KOPT-K1 (cell line): ENCODE results near the gene DLGAP1.

Source experiments
- H3K27ac ChIP-seq: fragments of 200-600 bp; sonication (generic); 2 replicates; pipeline ENCODE4 v1.5.1; 2016; ENCODE audit warnings: antibody characterized with exemption, mild to moderate bottlenecking, low read depth, low read length; ENCODE audit not compliant: poor library complexity, severe bottlenecking
- H3K36me3 ChIP-seq: fragments of 200-600 bp; sonication (generic); 2 replicates; pipeline ENCODE4 v1.5.1; 2017; ENCODE audit warnings: antibody characterized with exemption, mild to moderate bottlenecking, low read length, moderate library complexity; ENCODE audit not compliant: insufficient read depth
- H3K9me3 ChIP-seq: fragments of 200-600 bp; sonication (generic); 2 replicates; pipeline ENCODE4 v1.5.1; 2017; ENCODE audit warnings: antibody characterized with exemption, low read length, mild to moderate bottlenecking; ENCODE audit not compliant: insufficient read depth, poor library complexity, severe bottlenecking

DLGAP1 gene

DNA sequence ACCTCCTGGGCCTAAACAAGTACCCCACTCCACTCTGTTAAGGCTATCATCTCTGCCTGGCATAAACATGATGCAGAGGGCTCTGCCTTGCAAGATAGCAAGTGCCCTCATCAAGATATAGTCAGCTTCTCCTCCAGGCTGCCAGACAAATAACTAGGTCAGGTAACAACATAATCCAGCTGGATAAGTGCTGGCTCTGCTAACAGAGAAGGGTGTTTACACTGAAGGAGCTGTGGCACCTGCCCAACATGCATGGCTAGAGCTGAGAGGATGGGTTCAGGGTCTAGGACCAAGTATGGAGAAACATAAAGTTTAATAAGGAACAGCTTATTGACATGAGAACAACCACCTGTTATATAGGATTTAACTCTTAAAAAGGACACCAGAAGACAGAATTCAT lies 42.8 kb downstream of the DLGAP1 start:
- Histone ChIP-seq H3K27ac (no peak overlapping the region), H3K9me3 (no peaks in the 10 kb centered on the region), H3K36me3 (no peaks in the 10 kb centered on the region)

DNA sequence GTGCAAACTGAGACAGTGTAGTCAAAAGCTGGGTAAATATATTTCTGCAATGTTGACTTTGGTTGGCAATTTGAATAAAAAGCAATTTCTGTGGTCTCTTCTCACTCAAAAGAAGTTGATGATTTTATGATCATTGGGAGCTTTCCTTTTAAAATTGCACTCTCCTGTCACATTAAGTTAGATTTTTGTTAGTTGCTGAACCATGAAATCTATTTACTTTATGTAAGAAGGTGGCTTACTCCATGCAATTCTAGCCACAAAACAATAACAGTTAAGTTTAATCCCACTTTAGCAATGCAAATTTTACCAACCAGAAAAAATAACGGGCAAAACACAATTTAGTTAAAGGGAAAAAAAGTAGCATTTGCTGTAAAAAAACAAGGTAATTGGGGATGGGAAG lies 48.3 kb downstream of the DLGAP1 start:
- H3K36me3 ChIP-seq: no peaks in the 10 kb centered on the region
- H3K27ac ChIP-seq: no peak overlapping the region
- H3K9me3 ChIP-seq: no peaks in the 10 kb centered on the region

DNA sequence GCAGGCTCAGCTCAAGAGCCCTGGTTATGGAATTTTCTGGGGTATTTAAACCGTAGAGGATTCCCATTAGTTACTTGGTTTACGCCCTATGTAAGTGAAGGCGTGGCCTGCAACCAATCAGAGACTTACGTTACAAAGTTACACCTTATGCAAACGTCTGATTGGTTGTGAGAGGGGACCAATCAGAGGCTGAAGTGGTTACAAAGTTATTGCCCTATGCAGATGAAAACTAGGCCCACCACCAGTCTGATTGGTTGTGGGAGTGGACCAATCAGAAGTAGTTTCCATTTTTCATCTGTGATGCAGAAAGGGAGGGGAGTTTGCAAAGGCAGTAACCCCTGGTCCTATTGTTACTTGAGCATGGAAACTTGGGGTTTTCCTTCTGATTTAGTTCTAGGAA lies 49.1 kb downstream of the DLGAP1 start:
- Histone ChIP-seq H3K27ac (no peak overlapping the region), H3K36me3 (no peaks in the 10 kb centered on the region), H3K9me3 (no peaks in the 10 kb centered on the region)

DNA sequence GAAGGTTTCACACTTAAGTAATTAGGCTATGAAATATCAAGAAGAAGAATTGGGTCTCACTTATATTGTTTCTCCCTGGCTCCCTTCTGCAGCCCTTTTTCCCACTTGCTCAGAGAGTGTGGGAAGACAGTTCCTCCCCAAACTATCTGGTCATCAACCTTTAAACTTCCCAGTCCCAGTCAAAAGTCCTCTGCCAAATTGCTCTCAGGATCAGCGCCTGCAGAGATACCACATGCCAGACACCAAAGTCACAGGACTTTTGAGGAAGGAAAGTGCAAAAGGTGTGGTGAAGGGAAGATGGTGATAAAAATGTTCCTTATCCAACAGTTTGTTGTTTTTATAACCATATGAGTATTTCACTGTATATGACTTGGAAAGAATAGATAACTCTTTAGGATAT lies 51.3 kb downstream of the DLGAP1 start:
- H3K27ac ChIP-seq: no peak overlapping the region
- H3K9me3 ChIP-seq: no peaks in the 10 kb centered on the region
- no peaks in the 10 kb centered on the region for H3K36me3 ChIP-seq

DNA sequence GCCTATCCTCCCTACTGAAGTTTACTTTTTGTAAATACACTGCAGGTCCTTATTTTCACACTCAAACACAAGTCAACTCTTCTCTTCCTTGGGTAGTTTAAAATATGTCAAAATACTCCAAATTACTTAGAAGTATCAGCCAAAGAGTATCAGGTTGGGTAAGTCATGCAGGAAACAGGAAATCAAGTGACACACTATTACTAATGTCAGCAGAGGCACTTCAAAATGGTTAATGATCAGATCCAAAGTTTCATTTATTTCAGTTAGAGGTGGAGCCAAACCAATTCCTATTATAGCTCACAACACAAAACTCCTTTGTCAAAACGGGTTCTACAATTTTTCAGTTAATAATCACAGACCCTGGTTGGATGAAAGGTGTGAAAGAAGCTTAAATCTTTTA lies 54.2 kb downstream of the DLGAP1 start:
- no peak overlapping the region for H3K27ac ChIP-seq
- no peaks in the 10 kb centered on the region for H3K9me3 ChIP-seq
- H3K36me3 ChIP-seq: no peaks in the 10 kb centered on the region

DNA sequence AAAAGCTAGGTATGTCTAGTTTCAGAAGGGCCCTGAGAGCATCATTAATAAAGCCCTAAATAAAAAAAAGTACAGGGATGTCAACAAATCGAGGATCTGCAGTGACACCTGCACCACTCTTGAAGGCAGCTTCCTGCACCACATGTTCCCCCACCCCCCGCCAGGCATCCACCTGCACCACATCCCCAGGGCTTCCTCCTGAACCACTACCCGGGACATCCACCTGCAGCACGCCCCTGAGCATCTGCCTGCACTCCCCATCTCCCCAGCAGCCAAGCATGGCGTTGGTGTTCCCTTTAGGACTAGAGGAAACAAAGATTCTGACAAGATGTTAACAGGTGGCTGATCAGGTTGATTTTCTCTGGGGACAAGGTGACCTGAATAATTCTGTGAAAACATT lies 55.2 kb downstream of the DLGAP1 start:
- Histone ChIP-seq H3K9me3 (no peaks in the 10 kb centered on the region), H3K36me3 (no peaks in the 10 kb centered on the region), H3K27ac (no peak overlapping the region)

DNA sequence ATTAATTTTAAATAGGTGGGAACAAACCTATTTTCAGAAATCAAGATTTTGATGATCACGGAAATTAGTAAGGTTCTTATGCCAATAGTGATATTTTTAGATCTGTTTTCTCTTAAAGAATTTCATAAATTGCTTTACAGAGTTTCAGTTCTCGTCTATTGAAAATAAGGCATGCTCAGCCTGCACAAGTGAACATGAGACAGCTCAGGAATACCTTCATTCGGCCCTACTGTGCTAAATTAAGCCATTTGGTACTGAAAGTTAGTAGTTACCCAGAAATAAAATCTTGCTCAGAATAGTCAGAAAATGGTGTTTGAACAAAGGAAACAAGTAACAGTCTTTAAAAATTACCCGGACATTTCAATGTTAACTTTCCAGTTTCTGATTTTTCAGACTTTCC lies 60.4 kb downstream of the DLGAP1 start:
- H3K9me3 ChIP-seq: no peaks in the 10 kb centered on the region
- no peak overlapping the region for H3K27ac ChIP-seq
- H3K36me3 ChIP-seq: no peaks in the 10 kb centered on the region

DNA sequence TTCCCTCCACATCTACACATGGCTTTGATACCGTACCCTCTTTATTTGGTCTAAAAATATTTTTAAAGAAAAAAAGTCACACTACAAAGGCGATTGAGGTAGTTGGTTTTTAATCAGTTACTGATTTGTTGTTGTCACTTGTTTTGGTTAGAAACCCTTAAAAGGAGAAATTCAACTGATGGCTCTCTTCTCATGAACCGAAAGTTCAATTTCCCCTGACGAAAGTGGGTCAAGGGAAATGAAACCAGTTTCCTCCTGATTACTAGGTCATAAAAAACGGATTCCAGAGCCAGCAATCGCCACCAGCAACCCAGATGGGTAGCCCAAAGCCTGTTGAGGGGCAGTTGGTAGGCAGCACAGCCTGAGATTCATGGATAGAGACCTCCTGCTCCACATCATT lies 63.2 kb downstream of the DLGAP1 start:
- Histone ChIP-seq H3K36me3 (no peaks in the 10 kb centered on the region), H3K27ac (no peak overlapping the region)

DNA sequence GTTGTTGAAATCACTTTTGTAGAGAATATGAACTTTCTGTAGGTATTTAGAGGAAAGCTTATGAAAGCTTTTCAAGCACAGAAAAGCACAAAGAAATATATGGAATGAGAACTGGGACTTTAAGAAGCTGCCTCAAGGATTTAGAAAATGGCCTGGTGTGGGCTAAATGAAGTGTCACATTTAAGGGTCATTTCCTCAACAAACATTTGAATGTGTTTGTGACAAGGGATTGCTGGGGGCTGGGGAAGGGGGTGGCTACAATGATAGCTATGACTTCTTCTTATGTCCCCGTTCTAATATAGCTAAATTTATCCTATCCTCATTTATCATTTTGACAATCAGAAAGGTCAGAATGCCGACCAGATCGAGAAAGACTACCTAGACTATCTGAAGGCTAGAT lies 69.2 kb downstream of the DLGAP1 start:
- H3K27ac ChIP-seq: no peak overlapping the region
- no peaks in the 10 kb centered on the region for H3K36me3 ChIP-seq
- H3K9me3 ChIP-seq: no peaks in the 10 kb centered on the region

More for the DNA sequence above, 63.2 kb downstream of the DLGAP1 start:
- no peaks in the 10 kb centered on the region for H3K9me3 ChIP-seq

DNA sequence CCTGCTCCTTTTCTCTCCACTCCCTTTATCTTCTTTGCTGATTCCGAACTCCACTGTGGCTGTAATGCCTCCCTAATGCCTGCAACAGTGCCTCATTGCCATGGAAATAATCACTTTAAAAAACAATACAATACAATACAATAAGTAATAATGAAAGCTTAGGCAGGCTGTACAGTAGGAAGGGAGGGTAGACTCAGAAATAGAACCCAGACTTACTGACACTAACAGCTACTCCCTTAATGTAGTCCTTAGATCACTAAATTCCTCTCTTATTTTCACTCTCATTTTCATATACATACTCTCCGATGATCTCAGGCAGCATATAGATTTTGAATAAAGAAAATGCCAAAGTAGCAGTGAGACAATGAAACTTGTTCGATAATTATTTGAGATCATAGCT lies 70.2 kb downstream of the DLGAP1 start:
- no peaks in the 10 kb centered on the region for H3K36me3 ChIP-seq

DNA sequence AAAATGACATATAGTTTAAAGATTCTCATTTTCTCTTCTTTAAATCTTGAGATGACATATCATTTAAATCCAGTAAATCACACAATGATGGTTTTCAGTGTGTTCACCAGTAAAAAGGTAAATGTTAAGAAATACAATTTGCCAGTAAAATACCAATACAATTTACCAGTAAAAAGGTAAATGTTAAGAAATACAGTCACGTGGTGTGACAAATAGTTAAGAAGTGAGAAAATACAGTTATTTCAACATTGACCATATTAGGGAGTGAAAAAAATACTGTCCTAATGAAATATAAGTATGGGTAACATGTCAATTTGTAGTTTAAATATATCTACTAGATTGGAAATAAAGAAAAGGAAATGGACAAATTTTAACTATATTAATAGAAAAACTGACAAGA lies 80.5 kb downstream of the DLGAP1 start:
- Histone ChIP-seq H3K36me3 (no peaks in the 10 kb centered on the region), H3K9me3 (no peaks in the 10 kb centered on the region), H3K27ac (no peak overlapping the region)

More for the DNA sequence above, 70.2 kb downstream of the DLGAP1 start:
- H3K27ac ChIP-seq: no peak overlapping the region
- H3K9me3 ChIP-seq: no peaks in the 10 kb centered on the region

DNA sequence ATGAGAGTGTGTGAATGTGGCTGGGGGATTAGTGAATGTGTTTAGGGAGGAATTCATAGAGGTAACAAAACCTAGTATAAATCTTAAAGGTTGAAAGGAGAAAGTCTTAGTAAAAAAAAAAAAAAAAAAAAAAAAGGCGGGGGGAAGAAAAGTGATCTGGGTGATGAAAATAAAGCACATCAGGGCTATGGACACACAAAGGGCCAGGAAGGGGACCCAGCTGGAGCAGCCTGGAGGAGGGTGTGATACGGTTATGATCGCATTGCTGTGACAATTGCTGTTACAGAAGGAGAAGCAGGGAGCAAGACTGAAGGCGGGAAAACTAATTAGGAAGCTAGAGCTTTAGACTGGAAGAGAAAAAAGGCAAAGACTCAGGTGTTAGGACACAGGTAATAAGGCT lies 85.4 kb downstream of the DLGAP1 start:
- Histone ChIP-seq H3K9me3 (no peaks in the 10 kb centered on the region), H3K27ac (no peak overlapping the region), H3K36me3 (no peaks in the 10 kb centered on the region)

DNA sequence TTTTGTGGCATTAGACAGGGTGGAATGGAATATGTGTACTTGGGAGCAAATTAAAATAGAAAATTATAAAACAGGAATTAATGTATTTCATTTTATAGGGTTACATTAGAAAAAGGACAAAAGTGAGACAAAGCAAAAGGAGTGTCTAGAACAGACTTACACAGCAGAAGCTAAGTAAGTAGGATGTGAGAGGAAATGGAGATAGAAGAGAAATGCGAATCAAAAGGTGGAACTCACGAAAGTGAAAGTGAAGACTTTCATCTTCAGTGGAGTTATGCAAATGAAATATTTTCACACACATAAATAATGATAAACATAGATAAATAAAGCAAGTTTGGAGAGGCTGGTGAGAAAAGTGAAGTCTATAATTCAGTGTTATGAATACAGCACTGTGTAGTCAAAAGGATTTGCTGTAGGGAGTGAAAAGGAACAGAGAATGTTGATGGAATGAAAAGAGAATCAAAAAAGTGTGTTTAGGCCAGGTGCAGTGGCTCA lies 94.8 kb downstream of the DLGAP1 start:
- Histone ChIP-seq H3K36me3 (no peaks in the 10 kb centered on the region), H3K9me3 (no peaks in the 10 kb centered on the region), H3K27ac (no peak overlapping the region)

DNA sequence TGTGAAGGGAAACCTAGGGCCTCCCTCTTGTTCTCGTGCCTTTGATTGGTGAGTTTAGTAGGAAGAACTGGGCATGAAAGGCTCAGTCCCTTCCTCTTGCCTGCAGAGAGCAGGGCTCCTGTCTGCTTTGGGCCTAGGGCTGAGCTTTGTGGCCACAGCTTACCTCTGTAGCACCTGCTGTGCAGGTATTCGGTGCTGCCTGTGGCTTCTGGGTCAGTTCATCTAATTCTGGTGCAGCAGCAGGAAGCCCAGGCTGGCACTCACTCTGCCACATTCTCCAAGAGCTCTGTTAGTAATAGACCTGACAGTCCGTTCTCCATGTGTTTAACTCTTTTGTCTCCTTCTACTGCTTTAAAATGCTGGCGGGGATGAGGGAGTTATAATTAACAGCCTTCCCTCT lies 96.5 kb downstream of the DLGAP1 start:
- Histone ChIP-seq H3K36me3 (no peaks in the 10 kb centered on the region), H3K9me3 (no peaks in the 10 kb centered on the region), H3K27ac (no peak overlapping the region)

DNA sequence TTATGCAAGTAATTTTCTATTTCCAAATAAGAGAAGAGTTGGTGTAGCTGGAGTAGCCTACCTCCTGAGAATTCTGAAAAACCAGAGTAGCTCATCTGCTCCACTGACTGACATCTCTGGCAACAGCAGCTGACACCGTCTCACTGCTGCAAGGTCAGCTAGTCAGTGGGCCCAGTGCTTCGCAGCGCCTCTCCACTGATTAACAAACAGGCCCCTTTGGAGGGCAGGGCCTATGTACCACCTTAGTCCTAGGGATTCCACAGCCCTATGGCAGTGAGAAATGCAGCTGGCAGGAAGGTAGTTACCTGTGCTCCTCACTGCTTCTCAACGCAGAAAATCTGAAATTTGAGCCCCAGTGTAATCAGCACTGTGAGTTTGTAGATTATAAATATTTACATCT lies 97.5 kb downstream of the DLGAP1 start:
- H3K27ac ChIP-seq: no peak overlapping the region
- no peaks in the 10 kb centered on the region for H3K9me3 ChIP-seq
- H3K36me3 ChIP-seq: no peaks in the 10 kb centered on the region

DNA sequence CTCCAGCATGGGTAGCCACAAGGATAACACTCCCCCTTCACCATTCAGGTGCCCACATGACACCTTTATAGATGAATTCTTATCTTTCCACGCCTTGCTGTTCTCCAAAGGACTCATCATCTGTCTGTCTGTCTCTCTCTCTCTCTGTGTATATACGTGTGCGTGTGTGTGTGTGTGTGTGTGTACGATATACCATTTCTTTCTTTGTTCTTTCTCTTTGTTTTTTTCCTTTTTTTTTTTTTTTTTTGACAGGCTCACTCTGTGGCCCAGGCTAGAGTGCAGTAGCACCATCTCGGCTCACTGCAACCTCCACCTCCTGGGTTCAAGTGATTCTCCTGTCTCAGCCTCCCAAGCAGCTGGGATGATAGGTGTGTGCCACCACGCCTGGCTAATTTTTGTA lies 98.2 kb downstream of the DLGAP1 start:
- no peaks in the 10 kb centered on the region for H3K36me3 ChIP-seq
- no peaks in the 10 kb centered on the region for H3K9me3 ChIP-seq
- H3K27ac ChIP-seq: no peak overlapping the region
